Heart left ventricle (tissue), 16 donors: ENCODE data around the gene IGSF5. TPM values are rescaled to one million over a fixed set of nuclear protein-coding genes. Genes with fewer than 3 reads are reported as not detected.

Source experiments
- ATAC-seq, 4 donors: fragments of 200-7000 bp; cut with Tn5 transposase; one replicate each; pipeline ENCODE4 v1.9.1; 2020 to 2022; ENCODE audit warnings: moderate library complexity in 4 of 4, mild to moderate bottlenecking in 3 of 4, moderate number of reproducible peaks in 1 of 4
- DNase-seq, 5 donors: peaks; one replicate each; pipeline ENCODE4 v3.0.0-alpha.2; 2020
- H3K27ac ChIP-seq, 12 donors: fragments of 200-600 bp; sonication (generic) in 4 of 12; one replicate each; pipeline versions ENCODE4 v1.5.0 to v1.8.0; 2016 to 2022; ENCODE audit warnings: mild to moderate bottlenecking in 2 of 12
- H3K27me3 ChIP-seq, 9 donors: fragments of 200-600 bp; sonication (generic) in 2 of 9; one replicate each; pipeline versions ENCODE4 v1.5.1 to v1.8.0; 2016 to 2022; ENCODE audit warnings: mild to moderate bottlenecking in 3 of 9
- H3K36me3 ChIP-seq, 9 donors: fragments of 200-600 bp; sonication (generic) in 2 of 9; one replicate each; pipeline versions ENCODE4 v1.5.0 to v1.8.0; 2018 to 2022; ENCODE audit warnings: mild to moderate bottlenecking in 2 of 9
- H3K4me1 ChIP-seq, 12 donors: fragments of 200-600 bp; sonication (generic) in 4 of 12; one replicate each; pipeline versions ENCODE4 v1.5.0 to v1.8.0; 2016 to 2022; ENCODE audit warnings: mild to moderate bottlenecking in 3 of 12
- H3K4me3 ChIP-seq, 12 donors: fragments of 200-600 bp; sonication (generic) in 4 of 12; one replicate each; pipeline versions ENCODE4 v1.5.0 to v1.8.0; 2017 to 2022; ENCODE audit warnings: mild to moderate bottlenecking in 9 of 12, moderate library complexity in 4 of 12
- H3K9me3 ChIP-seq, 12 donors: fragments of 200-600 bp; sonication (generic) in 4 of 12; one replicate each; pipeline versions ENCODE4 v1.5.0 to v1.8.0; 2016 to 2022; ENCODE audit warnings: mild to moderate bottlenecking in 1 of 12
- CTCF ChIP-seq, 12 donors: fragments of 200-600 bp; sonication (generic) in 4 of 12; IDR thresholded peaks; one replicate each; pipeline versions ENCODE4 v1.5.0 to v1.8.0; 2018 to 2022; ENCODE audit warnings: antibody characterized with exemption in 12 of 12, mild to moderate bottlenecking in 5 of 12
- POLR2A ChIP-seq, 2 donors: fragments of 450-650 bp; IDR thresholded peaks; one replicate each; pipeline ENCODE4 v1.6.1; 2017; ENCODE audit warnings: antibody characterized with exemption in 2 of 2, mild to moderate bottlenecking in 2 of 2, moderate library complexity in 2 of 2
- WGBS, 4 donors: extraction: QIAGEN DNeasy Blood & Tissue Kit in 2 of 4; methylation state at CpG; one replicate each; pipeline versions ENCODE4 v1.1.5 to v1.1.7; 2013 to 2018; 5-methylcytosine and 5-hydroxymethylcytosine counted together
- intact Hi-C, 10 donors: fragments of 100-400 bp; cut with DNase I; formaldehyde crosslinking; loops; one replicate each; pipeline versions ENCODE4 v1.11.1 to v1.14.2; 2022
- polyA plus RNA-seq, 2 donors: library from polyadenylated mRNA; stranded (reverse); fragments of 200-250 nt; gene quantifications; one replicate each; pipeline ENCODE4 v1.2.3, GENCODE V29; 2013
- total RNA-seq, 9 donors: library from RNA; depleted of rRNA in 2 of 9; stranded (reverse); fragments of >200 nt in 2 of 9; fragmentation: NEBNext Ultra II Directional in 3 of 9; extraction: Animal tissue kit (Norgen Biotek cat#: 25700) in 3 of 9; gene quantifications; one replicate each; pipeline versions ENCODE4 v1.1.0 to v1.2.4, GENCODE V29; 2016 to 2023
- donor health status: ischemic (EF 13 %, LVEDD 7.1; RV severe dilation, severe dysfunction).
- donor health status: healthy with polysubstance abuse.
- donor health status: DM: no; HTN: yes; CAD: no.
- donor health status: DM: no; HTN: no; CAD: no.
- donor health status: ischemic (EF 25% LVEDD 6.9; RV normal size, moderate dysfunction).
- donor health status: ischemic (EF 25% LVEDD 5.7; RV mildly dilated, moderate dysfunction).
- donor health status: healthy.
- donor health status: DM: yes; HTN: yes; CAD: no.
- donor health status: ischemic (EF 35%, LVEDD 5.7; RV mildly dilated, moderate dysfunction).
- donor health status: nonischemic (EF 11% LVEDD 7.7; RV severe dilation, severe dysfunction).
- donor health status: DM: yes; HTN: yes; CAD: no.
- donor health status: PGD.
- donor health status: ischemic (EF 29% LVEDD 5.4; RV normal size, mild dysfunction).
- donor health status: nonischemic (EF 23%, LVEDD 6.1; RV moderate dilation, normal function).

IGSF5 gene
- total and polyA plus RNA-seq, 11 donors, result 0.98 to 6.4 (median 4.2) TPM

GRCh38 chr21:39715804-39716397, 29.1 kb upstream of the IGSF5 start:
- peak in 4 of 5 donors; percentile 29 to 55 (median 33) for DNase-seq
- Histone ChIP-seq H3K9me3 (no peaks in the 10 kb centered on the region), H3K27me3 (no peaks in the 10 kb centered on the region), H3K4me3 (no peak overlapping the region), H3K4me1 (peaks cover 0 to 5% (median 0%) of the 10 kb centered on the region in 12 donors), H3K27ac (no peak overlapping the region), H3K36me3 (no peaks in the 10 kb centered on the region)
- ATAC-seq, result peak in 2 of 4 donors; percentile 38
- peak; percentile 53 to 81 (median 68) for TF ChIP-seq CTCF (IDR thresholded peaks at IDR 0.05)
- TF ChIP-seq POLR2A (IDR thresholded peaks at IDR 0.05), result no peak
- intact Hi-C loops, result loop anchor here (1.0 to 10.0 kb wide), 5 partner anchors 111 to 199 kb away; no protein-coding TSS in a partner anchor
- 32 to 35% (median 33%) methylated on average over 10 of the region's 10 CpGs for WGBS, 4 donors

DNA sequence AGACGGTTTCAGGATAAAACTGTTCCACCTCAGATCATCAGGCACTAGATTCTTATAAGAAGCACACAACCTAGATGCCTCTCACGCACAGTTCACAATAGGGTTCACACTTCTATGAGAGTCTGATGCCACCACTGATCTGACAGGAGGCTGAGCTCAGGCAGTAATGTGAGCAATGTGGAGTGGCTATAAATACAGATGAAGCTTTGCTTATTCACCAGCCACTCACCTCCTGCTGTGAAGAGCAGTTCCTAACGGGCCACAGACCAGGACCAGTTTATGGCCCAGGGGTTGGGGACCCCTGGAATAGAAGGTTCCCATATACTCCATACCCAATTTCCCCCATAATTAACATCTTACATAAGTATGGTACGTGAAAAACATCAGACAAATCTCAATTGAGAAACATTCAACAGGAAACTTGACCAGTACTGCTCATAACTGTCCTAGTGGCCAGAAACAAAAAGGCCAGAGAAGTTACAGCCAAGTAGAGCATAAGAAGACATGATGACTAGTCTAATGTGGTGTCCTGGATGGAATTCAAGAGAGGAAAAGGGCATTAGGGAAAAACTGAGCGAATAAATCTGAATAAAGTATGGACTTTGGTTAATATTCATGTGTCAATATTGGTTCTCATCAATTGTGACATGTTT, 24.7 kb upstream of the IGSF5 start:
- intact Hi-C loops, result no loop called here
- Histone ChIP-seq H3K9me3 (no peaks in the 10 kb centered on the region), H3K36me3 (no peaks in the 10 kb centered on the region), H3K4me3 (no peak overlapping the region), H3K27me3 (no peaks in the 10 kb centered on the region), H3K27ac (no peak overlapping the region), H3K4me1 (peaks cover 0 to 3% (median 0%) of the 10 kb centered on the region in 12 donors)
- DNase-seq (no peak), ATAC-seq (peak in 2 of 4 donors; percentile 28 to 52)
- WGBS, 4 donors, result 69 to 79% (median 75%) methylated on average over 5 of the region's 5 CpGs
- peak in 2 of 12 donors; percentile 7 to 9 for TF ChIP-seq CTCF (IDR thresholded peaks at IDR 0.05)
- no peak for TF ChIP-seq POLR2A (IDR thresholded peaks at IDR 0.05)

DNA sequence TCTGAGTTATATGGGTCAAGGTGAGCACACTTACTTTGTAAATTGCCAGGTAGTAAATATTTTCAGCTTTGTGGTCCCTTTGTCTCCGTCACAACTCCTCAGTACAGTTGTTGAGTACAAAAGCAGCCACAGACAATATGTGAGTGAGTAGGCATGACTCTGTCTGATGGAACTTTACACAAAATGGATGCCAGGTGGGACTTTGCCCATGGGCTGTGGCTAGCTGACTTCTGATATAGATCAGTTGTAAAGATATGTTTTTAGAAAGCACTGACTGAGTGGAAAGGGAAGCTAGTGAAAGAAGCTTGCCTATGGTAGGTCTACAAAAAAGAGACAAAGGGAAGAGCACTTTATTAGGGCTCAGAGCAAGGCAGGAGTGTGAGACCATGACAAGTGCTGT, 23.1 kb upstream of the IGSF5 start:
- Histone ChIP-seq H3K4me1 (peaks cover 0 to 3% (median 0%) of the 10 kb centered on the region in 12 donors), H3K4me3 (no peak overlapping the region), H3K27ac (no peak overlapping the region), H3K36me3 (no peaks in the 10 kb centered on the region), H3K9me3 (no peaks in the 10 kb centered on the region), H3K27me3 (no peaks in the 10 kb centered on the region)
- no peak for TF ChIP-seq CTCF (IDR thresholded peaks at IDR 0.05)
- TF ChIP-seq POLR2A (IDR thresholded peaks at IDR 0.05), result no peak
- ATAC-seq, result no peak
- 87 to 99% (median 95%) methylated on average over 1 of the region's 1 CpG for WGBS, 4 donors
- intact Hi-C loops, result no loop called here
- no peak for DNase-seq

- no peak overlapping the region for H3K4me3 ChIP-seq
- no peaks in the 10 kb centered on the region for H3K36me3 ChIP-seq
- DNase-seq (no peak), ATAC-seq (no peak)
- intact Hi-C loops, result no loop called here
- peaks cover 0 to 3% (median 0%) of the 10 kb centered on the region in 12 donors for H3K4me1 ChIP-seq
- no peaks in the 10 kb centered on the region for H3K9me3 ChIP-seq
- TF ChIP-seq POLR2A (IDR thresholded peaks at IDR 0.05) (no peak), CTCF (IDR thresholded peaks at IDR 0.05) (no peak)
- WGBS, 4 donors, result 82 to 92% (median 86%) methylated on average over 5 of the region's 5 CpGs
- H3K27ac ChIP-seq, result no peak overlapping the region
- H3K27me3 ChIP-seq, result no peaks in the 10 kb centered on the region
Observed at GRCh38 chr21:39724944-39725343, 20.0 kb upstream of the IGSF5 start.
